ENCODE measurements around the gene DUOX2. TPM values are rescaled to one million over a fixed set of nuclear protein-coding genes. Genes with fewer than 3 reads are reported as not detected.

DUOX2 gene
- total RNA-seq: 0.19 TPM
- long read RNA-seq: 0 reads

DNA sequence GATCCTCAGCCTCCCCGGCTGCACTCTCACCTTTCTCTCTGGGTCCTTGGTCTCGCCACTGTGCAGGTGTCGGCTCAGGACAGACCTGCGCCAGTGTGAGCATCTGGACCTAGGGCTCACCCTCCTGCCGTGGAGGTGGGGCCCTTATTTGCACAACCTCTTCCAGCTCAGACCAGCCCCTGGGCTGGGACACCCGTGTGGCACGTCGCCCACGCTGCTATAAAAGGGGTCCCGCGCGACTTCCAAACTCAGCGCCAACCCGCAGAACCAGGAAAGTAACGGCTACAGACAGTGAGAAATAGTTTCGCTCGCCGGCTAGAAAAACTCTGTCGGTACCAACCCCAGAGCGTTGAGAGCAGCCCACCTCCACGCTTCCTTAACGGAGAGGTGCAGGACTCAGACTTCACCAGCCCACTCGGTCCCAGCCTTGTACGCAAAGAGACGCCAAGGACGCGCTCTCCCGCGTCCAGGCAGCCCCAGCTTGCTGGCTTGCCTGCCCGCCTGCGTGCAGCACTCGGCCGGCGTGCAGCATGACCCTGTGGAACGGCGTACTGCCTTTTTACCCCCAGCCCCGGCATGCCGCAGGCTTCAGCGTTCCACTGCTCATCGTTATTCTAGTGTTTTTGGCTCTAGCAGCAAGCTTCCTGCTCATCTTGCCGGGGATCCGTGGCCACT is at the start of gene DUOX2, which contains the start of gene DUOXA2:
Gene DUOX2, minus strand, starts transcription at position 97 of the 675 bp plus-strand sequence. CDS start 761 bp downstream, outside the sequence.
Gene DUOXA2, plus strand, starts transcription at position 251 of the 675 bp plus-strand sequence. Its CDS starts 280 bp downstream, at position 531.
- DNase-seq (ENCODE audit: low spot score): no peak

DNA sequence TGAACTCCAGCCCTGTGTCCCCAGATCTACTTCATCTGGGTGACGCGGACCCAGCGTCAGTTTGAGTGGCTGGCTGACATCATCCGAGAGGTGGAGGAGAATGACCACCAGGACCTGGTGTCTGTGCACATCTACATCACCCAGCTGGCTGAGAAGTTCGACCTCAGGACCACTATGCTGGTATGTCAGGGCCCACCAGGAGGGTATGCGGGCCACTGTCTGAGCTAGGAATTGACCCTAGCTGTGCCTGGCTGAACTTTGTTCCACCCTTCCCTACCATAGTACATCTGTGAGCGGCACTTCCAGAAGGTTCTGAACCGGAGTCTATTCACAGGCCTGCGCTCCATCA is 49.5 kb upstream of the DUOX2 start:
- intact Hi-C loops (cut with DNase I): no loop called here

More for the DNA sequence above, at the start of gene DUOX2, which contains the start of gene DUOXA2:
- intact Hi-C loops (cut with DNase I): no loop called here

DNA sequence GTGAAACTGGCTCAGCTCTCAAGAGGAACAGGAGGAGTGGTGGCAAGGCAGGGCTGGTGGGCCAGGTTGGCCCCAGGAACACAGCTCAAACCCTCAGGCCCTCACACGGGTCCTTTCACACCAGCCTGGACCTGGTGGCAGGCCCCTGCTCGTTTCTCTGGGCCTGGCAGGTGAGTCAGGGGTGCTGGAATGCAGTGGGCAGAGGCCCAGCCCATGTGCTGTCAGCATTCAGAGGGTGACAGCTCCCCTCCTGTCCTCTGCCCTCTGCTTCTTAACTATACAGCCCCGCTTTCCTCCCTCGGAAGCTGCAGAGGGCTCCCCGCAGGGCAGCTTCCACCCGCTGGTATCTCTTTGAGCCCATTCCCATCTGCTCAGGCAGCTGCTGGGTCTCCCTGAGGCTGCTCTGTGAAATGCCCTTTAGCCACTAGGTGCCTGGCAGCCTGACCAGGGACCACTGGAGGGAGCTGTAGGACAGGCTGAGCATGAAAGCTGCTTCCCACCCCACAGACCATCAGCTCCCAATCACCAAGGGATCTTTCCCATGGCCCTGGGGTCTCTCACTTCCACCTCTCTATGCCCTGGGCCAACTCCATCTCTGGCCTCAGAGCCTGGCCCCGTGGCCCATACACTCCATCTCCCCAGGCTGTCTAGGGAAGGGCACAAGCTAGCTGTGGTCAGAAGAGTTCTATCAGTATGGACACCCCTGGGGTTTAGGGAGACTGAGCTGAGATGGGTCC is 49.0 kb upstream of the DUOX2 start:
- intact Hi-C loops (cut with DNase I): no loop called here

More for the DNA sequence above, 49.5 kb upstream of the DUOX2 start:
- no peak for DNase-seq (ENCODE audit: low spot score)

DNA sequence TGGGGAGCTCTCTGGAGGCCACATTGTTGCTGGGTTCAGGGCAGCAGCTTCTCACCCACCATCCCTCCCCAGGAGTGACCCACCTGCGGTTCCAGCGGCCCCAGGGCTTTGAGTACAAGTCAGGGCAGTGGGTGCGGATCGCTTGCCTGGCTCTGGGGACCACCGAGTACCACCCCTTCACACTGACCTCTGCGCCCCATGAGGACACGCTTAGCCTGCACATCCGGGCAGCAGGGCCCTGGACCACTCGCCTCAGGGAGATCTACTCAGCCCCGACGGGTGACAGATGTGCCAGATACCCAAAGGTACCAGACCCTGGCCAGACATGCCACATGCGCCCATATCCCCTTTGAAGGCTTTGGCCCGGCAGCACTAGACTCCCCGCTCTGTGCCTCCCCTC is 47.7 kb upstream of the DUOX2 start:
- intact Hi-C loops (cut with DNase I): no loop called here

More for the DNA sequence above, 49.0 kb upstream of the DUOX2 start:
- peak; percentile 87 for DNase-seq (ENCODE audit: low spot score)

DNA sequence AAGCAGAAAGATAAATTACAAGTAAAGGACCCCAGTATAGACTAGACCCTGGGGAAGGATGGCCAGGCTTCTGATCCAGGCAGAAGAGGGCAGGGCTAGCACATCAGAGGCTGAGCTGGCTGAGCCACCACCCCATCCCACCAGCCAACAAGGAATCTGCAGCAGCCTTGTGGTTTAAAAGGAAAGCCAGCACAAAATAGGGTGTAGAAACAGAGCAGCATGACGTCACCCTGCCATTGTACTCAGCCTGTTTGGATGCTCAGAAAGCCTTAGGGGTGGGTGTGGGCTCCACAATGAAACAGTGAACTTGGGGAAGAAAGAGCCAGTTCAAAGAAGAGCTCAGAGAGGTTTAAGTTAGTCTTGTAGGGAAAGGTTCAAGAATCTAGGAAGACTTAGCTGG is 44.0 kb upstream of the DUOX2 start:
- intact Hi-C loops (cut with DNase I): no loop called here
- DNase-seq (ENCODE audit: low spot score): no peak

More for the DNA sequence above, 47.7 kb upstream of the DUOX2 start:
- no peak for DNase-seq (ENCODE audit: low spot score)

DNA sequence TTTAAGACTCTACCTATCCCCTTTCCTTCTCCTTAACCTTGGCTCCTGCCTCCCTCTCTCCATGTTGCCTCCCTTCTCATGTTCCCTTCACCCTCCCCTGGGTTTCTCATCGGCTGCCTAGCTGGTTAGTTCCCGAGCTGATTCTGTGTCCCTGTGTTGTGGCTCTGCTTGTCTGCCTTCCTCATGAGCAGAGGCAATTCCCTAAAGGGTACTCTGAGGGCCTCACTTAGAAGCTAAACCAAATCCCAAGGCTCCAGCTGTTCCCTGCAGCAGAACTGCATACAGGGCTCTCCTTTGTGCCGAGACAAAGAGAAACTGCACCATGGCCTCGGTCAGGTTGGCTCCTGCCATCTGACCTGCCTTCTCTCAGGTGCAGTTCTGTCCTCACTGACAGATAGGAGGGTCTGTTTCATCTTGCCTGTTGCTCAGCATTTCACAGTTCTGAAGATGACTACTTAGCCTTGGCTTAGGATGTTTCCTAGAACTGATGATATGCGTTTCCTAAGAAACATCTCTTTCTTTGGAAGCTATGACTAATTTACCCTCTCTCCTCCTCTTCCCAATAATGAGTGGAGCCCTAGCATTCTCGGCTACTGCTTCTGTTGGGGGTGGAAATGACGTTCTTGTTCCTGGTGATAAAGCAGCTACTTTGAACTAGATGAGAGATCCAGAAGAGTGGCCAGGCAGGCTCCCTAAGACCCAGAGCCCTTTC is 42.9 kb upstream of the DUOX2 start:
- intact Hi-C loops (cut with DNase I): no loop called here

DNA sequence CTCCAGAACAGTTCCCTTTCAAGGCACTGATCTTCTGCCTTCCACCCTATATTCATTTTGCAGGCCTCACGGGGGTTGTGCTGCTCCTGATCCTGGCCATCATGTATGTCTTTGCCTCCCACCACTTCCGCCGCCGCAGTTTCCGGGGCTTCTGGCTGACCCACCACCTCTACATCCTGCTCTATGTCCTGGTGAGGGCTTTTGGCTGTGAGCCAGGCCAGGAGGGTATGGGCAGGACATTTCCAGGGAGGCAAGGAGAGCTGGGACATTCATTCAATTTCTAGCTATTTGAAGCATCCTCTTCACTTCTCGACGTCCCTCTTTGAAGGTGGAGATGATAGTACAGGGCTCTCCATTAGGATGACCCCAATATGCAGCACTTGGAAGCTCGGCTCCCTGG is 41.8 kb upstream of the DUOX2 start:
- intact Hi-C loops (cut with DNase I): no loop called here
- DNase-seq (ENCODE audit: low spot score): no peak

More for the DNA sequence above, 42.9 kb upstream of the DUOX2 start:
- DNase-seq (ENCODE audit: low spot score): no peak

DNA sequence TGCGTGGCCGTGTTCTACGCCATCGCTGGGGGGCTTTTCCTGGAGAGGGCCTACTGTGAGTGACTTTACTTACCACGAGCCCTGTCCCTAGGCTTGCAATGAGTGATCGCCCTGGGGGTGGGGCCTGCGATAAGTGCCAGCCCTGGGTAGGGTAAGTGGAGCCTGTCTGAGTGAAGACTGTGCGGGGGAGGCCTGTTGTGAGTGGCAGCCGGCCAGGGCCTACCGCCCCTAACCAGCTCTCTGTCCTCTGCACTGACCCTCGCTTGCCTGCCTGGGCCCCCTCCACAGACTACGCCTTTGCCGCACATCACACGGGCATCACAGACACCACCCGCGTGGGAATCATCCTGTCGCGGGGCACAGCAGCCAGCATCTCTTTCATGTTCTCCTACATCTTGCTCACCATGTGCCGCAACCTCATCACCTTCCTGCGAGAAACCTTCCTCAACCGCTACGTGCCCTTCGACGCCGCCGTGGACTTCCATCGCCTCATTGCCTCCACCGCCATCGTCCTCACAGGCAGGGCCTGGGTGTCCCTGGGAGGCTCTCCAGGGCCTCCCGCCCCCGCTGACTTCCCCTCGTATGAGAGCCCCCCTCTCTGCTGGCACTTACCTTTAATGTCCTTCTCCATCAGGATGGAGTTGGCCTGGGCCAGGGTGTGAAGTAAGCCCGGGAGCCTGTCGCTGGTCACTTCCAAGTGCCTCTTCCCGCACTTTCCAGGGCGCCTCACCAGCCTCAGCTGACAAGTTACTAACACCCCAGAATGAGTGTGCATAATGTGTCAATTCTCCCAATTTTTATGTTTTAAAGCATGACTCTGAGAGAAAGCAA is 38.2 kb upstream of the DUOX2 start:
- DNase-seq (ENCODE audit: low spot score): no peak
- intact Hi-C loops (cut with DNase I): no loop called here

DNA sequence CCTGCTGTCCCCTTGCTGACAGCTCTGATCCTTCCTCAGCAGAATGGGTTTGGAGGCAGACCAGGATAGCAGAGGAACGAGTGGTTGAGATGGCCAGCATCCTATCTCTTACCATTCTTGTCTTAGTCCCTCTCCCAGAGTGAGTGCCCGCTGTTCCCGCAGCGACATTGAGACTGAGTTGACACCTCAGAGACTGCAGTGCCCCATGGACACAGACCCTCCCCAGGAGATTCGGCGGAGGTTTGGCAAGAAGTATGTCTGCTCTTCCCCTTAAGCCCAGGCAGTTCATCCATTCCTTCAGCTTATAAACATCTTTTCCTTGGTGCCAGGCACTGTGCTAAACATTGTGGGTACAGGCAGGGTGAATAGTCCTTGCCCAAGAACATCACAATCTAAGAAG is 37.0 kb upstream of the DUOX2 start:
- DNase-seq (ENCODE audit: low spot score): no peak
- intact Hi-C loops (cut with DNase I): no loop called here

DNA sequence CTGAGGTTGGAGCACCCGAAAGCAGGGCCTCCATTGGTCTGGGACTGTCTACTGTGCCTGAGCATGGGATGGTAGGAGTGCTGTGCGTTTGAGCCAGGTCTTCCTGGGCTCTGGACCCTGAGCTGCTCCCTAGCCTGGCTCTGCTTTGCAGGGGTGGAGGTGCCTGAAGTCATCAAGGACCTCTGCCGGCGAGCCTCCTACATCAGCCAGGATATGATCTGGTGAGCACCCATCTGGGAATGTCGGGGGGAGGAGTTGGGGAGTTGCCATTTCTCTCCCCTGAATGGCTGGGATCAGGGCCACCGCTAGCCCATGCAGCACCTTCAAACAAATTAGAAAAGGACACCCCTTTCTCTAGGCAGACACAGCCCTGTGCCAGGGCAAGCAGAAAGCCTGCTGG is 36.5 kb upstream of the DUOX2 start:
- intact Hi-C loops (cut with DNase I): no loop called here
- no peak for DNase-seq (ENCODE audit: low spot score)

DNA sequence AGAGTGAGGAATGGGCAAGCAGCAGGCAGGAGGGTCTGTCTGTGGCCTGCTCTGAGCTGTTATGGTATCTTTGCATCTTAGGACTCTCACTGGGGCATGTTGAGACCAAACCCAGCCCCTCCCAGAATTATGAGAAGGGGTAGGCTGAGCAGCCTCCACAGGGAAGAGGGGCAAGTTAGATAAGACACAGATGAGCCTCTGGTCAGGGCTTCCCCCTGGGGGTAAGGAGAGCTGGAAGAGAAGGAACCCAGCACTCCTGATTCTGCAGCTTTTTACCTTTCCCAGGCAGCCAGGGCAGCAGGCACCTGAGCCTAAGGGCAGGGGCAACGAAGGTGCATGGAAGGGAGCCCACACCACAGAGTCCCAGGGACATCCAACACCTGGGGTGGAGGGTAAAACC is 35.1 kb upstream of the DUOX2 start:
- DNase-seq (ENCODE audit: low spot score): no peak
- intact Hi-C loops (cut with DNase I): no loop called here

DNA sequence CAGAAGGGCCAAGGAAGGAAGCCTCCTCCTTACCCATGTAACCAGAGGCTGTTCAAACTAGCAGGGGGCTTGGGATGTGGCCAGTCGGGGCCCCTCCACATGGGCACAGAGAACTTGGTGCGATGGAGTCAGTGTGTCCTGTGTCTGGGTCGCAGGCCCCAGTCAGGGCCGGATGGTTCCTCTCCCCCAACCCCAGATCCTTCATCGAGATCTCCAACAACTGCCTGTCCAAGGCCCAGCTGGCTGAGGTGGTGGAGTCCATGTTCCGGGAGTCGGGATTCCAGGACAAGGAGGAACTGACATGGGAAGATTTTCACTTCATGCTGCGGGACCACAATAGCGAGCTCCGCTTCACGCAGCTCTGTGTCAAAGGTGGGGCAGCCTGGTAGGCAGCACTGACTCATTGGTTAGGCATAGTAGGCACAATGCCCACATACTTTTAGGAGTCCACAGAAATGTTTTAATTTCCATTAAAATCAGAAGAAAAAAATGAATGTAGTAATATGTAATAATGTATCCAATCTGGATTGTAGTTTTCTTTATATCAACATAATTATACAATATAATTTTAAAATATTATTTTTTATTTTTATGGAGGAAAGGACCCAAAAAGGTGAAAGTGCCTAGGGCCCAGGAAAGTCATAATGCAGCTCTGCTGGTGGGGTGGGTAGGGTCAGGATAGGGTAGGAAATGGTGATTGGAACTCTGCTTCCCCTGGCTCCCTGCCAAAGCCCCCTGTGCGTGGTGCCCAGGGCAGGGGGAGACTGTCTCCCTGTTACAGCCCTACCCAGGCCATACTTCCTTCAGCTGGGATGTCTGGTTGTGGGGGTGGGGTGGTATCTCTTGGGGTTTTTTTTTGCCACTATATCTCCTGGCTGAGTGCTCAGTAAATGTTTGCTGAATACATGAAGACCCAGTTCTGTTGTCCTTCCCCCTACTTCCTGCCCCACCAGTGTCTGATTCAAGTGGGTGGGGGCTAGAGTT is 34.4 kb upstream of the DUOX2 start:
- intact Hi-C loops (cut with DNase I): no loop called here
- no peak for DNase-seq (ENCODE audit: low spot score)

DNA sequence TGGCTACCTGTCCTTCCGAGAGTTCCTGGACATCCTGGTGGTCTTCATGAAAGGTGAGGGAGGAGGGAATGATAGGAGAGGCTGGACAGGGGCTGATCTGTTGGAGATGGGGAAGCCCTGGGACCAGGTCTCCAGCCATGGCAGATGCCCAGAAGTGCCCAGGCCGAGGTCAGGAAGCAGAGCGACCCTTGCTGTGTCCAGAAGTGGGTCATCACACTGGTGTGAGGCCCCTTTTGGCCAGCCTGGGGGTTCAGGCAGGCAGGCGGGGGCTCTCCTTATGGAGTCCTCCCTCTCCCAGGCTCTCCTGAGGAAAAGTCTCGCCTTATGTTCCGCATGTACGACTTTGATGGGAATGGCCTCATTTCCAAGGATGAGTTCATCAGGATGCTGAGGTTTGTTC is 33.6 kb upstream of the DUOX2 start:
- DNase-seq (ENCODE audit: low spot score): no peak
- intact Hi-C loops (cut with DNase I): no loop called here

DNA sequence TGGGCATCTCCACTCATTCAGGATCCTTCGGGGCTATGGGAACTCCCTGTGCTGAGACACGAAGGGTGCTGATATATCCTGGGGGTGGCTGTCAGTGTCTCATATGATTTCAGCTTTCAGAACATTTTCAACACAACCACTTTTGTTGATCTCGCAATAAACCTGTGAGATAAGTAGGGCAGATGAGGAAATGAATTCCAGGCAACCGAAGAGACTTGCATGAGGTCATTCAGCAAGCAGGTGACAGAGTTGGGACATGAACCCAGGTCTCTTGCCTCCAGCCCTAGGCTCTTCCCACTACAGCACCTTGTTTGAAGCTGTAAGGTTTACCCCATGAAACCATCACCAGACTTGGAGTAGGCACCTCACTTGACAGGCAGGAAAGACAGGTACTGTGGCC is 32.4 kb upstream of the DUOX2 start:
- intact Hi-C loops (cut with DNase I): no loop called here

DNA sequence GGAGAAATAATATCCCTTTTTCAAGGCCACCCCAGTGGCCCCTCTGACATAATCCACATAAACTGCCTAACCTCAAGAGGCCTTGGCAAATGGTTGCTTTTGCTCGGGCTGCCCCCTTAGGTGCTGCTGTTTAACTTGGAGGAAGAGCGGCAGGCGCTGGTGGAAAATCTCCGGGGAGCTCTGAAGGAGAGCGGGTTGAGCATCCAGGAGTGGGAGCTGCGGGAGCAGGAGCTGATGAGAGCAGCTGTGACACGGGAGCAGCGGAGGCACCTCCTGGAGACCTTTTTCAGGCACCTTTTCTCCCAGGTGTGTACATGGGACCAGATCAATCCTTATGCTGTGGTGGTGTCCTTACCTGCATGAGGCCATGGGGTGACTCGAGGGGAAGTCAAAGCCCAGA is 30.8 kb upstream of the DUOX2 start:
- intact Hi-C loops (cut with DNase I): no loop called here
- DNase-seq (ENCODE audit: low spot score): no peak

More for the DNA sequence above, 32.4 kb upstream of the DUOX2 start:
- no peak for DNase-seq (ENCODE audit: low spot score)

DNA sequence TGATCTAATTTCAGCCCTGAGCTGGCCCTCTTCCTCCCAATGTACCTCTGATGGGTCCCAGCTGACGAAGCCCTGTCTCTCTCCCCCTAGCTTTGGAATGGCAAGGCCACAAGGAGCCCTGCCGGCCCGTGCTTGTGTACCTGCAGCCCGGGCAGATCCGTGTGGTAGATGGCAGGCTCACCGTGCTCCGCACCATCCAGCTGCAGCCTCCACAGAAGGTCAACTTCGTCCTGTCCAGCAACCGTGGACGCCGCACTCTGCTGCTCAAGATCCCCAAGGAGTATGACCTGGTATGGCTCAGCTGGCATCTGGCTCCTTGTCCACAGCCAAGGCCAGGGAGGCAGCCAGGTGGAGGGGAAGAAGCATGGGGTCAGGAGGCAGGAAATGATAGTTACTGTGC is 30.0 kb upstream of the DUOX2 start:
- intact Hi-C loops (cut with DNase I): no loop called here
- DNase-seq (ENCODE audit: low spot score): no peak

DNA sequence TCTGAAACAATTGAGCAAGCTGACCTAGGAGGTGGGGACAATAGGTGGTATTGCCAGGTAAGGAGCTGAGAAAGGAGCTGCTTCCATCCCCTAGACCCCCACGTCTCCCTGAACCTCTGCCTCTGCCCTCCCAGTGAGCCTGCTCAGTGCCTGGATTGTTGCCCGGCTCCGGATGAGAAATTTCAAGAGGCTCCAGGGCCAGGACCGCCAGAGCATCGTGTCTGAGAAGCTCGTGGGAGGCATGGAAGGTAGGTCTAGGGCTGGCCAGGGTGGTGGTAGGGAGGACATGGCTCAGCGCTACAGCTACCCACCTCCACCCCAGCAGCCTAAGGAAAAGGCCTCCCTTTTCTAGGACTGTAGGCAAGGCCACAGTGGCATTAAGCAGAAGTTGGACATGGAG is 29.1 kb upstream of the DUOX2 start:
- no peak for DNase-seq (ENCODE audit: low spot score)
- intact Hi-C loops (cut with DNase I): no loop called here

DNA sequence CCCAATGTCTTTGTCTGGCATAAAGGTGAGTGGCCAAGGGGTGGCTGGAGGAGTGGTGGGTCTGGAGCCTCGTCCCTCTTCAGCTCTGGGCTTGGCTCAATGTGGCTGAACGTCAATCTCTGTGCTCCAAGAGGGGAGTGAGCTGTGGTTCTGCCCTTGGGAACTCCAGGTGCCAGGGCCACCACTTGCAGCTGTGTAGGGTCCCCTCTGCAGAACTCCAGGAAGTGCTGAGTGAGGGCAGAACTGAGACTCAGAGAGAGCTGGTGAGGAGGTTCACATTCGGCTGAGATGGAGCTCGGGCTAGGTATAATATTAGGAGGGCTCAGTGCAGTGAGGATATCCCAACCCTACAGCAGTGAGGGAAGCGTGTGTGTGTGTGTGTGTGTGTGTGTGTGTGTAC is 27.4 kb upstream of the DUOX2 start:
- intact Hi-C loops (cut with DNase I): no loop called here
- no peak for DNase-seq (ENCODE audit: low spot score)

Measured in cardiac septum (tissue), 1 donor.